ENCODE measurements around the gene MMS19.
A peak's percentile ranks its signal among the peaks of the same experiment; 100 is the strongest.
"Not testable (repeated sequence)": the region's sequence is repeated elsewhere in the genome, so short reads cannot be mapped to it uniquely, and the experiment has no call there.

Gene MMS19

DNA sequence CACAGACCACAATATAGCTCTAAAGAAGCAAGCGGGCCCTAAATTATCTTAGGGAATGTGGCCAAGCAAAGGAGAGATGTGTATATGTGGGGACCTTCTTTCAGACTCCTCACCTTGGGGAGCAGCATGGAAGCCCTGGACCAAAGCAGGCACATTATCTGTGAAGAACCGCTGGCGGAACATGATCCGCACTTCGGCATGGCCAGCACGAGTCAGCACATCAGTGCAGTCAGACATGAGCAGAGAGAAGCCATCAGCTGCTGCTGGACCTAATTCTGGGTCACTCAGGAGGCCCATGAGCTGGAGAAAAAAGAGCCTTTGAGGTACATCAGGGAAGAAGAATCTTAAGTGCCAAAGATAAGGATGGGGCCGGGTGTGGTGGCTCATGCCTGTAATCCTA lies 38.3 kb downstream of the MMS19 start:
- DNase-seq = no peak

DNA sequence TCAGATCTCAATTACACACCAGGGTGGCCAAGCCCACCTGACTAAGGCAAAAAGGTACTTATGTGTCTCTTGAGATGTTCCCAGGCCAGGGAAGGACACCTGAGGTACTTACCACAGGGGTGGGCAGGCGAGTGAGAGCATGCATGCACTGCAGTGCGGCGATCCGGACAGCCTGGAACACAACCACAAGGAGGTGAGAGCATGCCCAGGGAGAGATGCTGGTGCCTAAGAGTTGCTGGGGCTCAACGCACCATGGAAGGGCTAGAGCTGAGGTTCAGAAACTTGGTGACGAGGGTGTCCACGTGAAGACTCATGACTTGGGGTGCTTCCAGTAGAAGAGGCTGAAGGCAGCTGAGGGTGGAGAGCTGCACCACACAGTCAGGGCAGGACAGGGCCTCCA lies 39.1 kb downstream of the MMS19 start:
- DNase-seq = no peak

GRCh38 chr10:97456686-97457065 lies 41.5 kb downstream of the MMS19 start:
- DNase-seq = no peak

- DNase-seq = no peak
Measured at GRCh38 chr10:97456034-97456685, 42.1 kb downstream of the MMS19 start.

- no peak for DNase-seq
Measured at GRCh38 chr10:97454330-97455036, 43.7 kb downstream of the MMS19 start.

DNA sequence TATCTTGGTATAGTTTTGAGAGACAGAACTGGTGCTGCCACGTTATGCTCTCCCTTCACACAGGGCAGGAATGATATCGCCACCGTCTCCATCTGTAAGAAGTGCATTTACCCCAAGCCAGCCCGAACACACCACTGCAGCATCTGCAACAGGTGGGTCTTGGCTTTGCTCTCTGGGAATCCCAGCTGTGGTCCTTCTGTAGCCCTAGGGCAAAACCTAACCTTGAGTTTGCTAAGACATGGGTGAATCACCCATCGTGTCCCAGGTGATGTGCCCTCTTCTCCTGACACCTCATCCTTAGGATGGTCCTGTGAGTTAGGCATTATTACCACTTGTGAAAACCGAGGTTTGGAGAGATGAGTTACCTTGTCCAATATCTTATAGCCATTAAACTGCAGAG lies 45.9 kb downstream of the MMS19 start:
- no peak for DNase-seq

GRCh38 chr10:97451605-97452004 lies 46.6 kb downstream of the MMS19 start:
- DNase-seq = no peak

- no peak for DNase-seq
Measured at GRCh38 chr10:97450828-97451227, 47.4 kb downstream of the MMS19 start.

- DNase-seq = peak; percentile 92
Measured at GRCh38 chr10:97445722-97446639, 52.2 kb downstream of the MMS19 start, which contains the start of the genes EXOSC1 and ZDHHC16. EXOSC1 (minus strand) TSS chr10:97446006; CDS start chr10:97445985, 21 bp downstream. ZDHHC16 (plus strand) TSS chr10:97446175; CDS start chr10:97451676, 5,501 bp downstream.

GRCh38 chr10:97445357-97445721 lies 52.9 kb downstream of the MMS19 start:
- DNase-seq = no peak

DNA sequence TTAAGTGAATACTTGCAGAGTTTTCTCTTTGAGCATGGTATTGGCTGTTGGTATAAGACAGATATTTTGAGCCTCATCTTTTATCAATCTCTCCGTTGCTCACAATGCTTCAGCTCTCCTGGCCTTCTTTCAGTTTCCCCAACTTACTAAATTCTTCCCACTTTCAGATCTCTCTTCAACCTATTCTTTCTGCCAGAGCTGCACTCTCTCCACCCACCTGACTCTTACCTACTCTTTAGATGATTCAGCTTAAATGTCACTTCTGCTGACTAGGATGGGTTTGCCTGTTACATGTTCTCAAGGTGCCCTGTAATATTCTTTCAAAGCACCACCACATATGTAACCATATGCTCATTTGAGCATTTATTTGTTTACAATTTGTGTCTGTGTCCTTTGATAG lies 54.0 kb downstream of the MMS19 start:
- no peak for DNase-seq

GRCh38 chr10:97442277-97442676 lies 55.9 kb downstream of the MMS19 start:
- no peak for DNase-seq

- no peak for DNase-seq
Measured at GRCh38 chr10:97435211-97435610, 63.0 kb downstream of the MMS19 start.

GRCh38 chr10:97434557-97434956 lies 63.7 kb downstream of the MMS19 start:
- no peak for DNase-seq

DNA sequence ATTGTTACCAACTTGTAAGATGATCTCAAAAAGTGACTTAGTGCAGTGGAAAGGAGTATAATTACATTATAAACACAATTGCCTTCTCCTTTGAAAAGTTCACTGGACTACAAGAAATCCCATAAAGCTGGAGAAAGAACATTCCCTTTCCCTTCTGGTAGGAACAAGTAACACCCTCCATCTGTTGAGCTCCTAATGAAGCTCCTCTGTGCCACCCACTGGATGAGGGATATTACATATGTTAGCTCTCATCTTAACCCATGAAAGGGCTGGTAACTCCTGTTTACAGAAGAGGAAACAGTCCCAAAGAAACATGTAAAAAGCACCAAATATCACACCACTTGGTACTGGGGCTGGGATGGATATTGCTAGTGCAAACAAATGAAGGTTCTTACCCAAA lies 64.2 kb downstream of the MMS19 start:
- DNase-seq = no peak

DNA sequence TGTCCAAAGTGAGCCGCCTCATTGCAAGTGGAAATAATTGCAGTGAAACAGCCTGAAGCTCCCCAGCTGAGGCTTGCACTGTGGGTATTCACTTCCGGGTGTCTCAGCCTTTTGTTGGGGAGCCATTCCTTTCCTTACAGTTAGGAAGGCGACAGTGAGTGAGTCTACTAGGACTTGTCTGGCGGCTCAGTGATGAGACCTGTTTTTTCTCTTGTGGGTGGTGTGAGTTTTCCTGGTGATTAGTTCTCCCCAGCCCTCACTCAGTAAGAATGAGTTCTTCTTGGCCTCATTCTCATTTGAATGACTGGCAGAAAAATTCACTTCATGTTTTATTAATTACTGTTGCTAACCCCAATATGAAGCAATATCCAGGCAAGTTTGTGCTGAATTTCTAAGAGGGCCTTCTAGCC lies 69.6 kb downstream of the MMS19 start:
- peak; percentile 55 for DNase-seq

DNA sequence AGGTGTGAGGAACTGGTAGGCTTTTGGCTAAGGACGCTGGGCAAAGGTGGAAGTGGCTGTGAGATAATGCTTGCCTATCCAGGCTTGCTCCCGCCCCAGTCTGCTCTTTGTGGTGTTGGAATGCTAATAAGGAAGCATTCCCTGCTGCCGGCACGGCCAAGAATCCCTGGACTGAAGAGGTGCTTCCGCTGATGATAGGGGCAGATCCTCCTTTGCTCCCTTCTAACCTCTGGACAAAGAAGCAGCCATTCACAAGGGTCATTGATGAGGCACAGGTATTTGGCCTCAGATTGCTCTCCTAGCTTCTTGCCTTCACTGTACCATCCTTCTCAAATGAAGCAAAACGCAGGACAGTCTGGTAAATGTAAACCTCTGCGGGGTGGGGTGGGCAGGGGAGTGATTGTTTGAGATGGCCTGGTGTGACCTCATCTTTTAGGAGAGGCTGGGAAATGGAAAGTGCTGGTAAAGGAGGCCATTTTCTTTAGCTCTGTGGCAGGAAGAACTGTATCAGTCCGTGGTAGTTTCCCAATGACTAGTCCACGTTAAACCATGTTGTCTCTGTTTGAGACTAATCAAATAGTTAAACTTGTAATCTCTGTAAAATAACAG lies 70.5 kb downstream of the MMS19 start:
- DNase-seq = peak; percentile 50

- DNase-seq = no peak
Measured at GRCh38 chr10:97426776-97427570, 71.2 kb downstream of the MMS19 start.

GRCh38 chr10:97425964-97426775 lies 72.1 kb downstream of the MMS19 start, which contains the start of gene PGAM1:
PGAM1 (plus strand) TSS chr10:97426191; CDS start chr10:97426308, 117 bp downstream.
- peak; percentile 98 for DNase-seq

- not testable (repeated sequence) for DNase-seq
Measured at GRCh38 chr10:97423757-97424098, 74.5 kb downstream of the MMS19 start.

DNA sequence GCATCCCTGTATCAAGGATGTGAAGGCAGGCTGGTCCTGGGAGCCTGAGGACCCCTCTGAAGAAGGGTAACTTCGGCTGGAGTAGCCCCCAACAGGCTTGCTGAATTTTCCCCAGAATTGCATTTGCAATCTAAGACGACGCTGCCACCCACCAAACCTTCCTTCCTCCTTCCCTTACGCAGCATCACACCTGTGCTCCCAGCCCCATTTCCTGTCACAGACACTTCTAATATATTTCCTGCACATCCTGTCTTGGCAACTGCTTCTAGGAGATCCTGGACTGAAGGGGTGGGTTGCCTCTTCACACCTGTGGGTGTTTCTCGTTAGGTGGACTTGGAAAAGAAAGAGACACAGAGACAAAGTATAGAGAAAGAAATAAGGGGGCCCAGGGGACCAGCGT lies 81.7 kb downstream of the MMS19 start:
- DNase-seq = no peak

Data from CD4-positive, alpha-beta T cell treated with Interleukin-12 subunit alpha and Interleukin-12 subunit beta, for 1 hour (primary cell).